Stimulated activated CD8-positive, alpha-beta memory T cell treated with anti-CD3 and anti-CD28 coated beads, Interleukin-7, amount 100 ng/mL, for 1 hour (primary cell): ENCODE results near the gene EP400.
"Not testable (repeated sequence)": the region's sequence is repeated elsewhere in the genome, so short reads cannot be mapped to it uniquely, and the experiment has no call there.

ENCODE experiments used
- DNase-seq, 2 donors: peaks; one replicate each; pipeline ENCODE4 v3.0.0-alpha.2; 2020; ENCODE audit warnings: low read depth in 2 of 2

EP400 gene

GRCh38 chr12:132045751-132046150 is 96.0 kb downstream of the EP400 start:
- DNase-seq = no peak

DNA sequence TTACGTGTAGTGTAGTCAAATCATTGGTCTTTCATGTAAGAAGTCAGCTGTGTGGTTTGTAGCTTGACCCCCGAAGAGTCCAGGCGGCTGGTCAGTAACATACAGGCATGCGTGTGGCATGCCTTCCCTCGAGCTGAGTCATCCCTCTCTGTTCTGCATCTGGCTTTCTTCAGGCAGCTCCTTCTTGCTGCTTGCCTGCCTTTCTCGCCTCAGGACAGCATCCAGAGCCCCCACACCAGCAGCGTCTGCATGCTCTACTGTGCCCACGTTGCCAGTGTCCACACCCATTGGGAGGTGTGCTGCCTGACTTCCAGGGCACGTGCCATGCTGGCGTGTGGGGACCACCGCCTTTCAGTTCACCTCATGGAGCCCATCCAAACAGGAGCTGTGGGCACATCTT is 96.8 kb downstream of the EP400 start:
- DNase-seq = no peak

GRCh38 chr12:132047630-132048029 is 97.9 kb downstream of the EP400 start:
- DNase-seq = not testable (repeated sequence)

- DNase-seq = no peak
These were observed 99.7 kb downstream of the EP400 start for GRCh38 chr12:132049442-132049841.

GRCh38 chr12:132049876-132050275 is 100.1 kb downstream of the EP400 start:
- DNase-seq = no peak

GRCh38 chr12:132051718-132052117 is 102.0 kb downstream of the EP400 start:
- DNase-seq = not testable (repeated sequence)

DNA sequence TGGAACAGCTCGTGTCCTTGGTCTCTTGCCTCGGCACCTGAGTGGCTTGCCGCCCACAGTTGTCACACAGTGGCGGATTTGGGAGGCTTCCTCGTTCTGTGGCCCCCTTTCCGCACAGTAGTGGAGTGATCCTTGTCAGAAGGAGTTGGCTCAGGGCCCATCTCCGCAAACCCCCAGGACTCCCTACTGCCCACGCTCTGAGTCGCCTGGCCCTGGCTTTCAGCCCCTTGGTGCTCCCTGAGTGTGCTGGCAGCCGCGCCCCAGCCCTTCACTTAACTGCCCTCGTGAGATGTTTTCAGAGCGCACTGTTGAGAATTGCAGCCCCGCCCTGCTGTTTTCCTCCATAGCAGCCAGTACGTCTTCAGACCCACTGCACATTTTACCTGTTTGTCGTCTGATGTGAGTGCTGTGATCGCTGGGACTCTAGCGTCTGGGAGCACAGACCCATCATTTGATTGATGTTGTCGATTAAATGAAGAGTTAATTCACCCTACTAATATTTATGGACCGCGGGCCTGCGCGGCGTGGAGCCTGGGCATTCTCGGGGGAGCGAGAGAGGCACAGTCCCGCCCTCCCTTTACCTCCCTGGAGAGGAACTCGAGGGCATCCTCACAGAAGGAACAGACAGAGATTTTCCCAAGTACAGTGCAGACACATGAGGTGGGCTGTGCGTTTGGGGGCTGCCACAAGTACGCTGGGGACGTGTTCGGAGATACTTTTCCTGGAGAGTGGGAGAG is 102.6 kb downstream of the EP400 start:
- DNase-seq = no peak

DNA sequence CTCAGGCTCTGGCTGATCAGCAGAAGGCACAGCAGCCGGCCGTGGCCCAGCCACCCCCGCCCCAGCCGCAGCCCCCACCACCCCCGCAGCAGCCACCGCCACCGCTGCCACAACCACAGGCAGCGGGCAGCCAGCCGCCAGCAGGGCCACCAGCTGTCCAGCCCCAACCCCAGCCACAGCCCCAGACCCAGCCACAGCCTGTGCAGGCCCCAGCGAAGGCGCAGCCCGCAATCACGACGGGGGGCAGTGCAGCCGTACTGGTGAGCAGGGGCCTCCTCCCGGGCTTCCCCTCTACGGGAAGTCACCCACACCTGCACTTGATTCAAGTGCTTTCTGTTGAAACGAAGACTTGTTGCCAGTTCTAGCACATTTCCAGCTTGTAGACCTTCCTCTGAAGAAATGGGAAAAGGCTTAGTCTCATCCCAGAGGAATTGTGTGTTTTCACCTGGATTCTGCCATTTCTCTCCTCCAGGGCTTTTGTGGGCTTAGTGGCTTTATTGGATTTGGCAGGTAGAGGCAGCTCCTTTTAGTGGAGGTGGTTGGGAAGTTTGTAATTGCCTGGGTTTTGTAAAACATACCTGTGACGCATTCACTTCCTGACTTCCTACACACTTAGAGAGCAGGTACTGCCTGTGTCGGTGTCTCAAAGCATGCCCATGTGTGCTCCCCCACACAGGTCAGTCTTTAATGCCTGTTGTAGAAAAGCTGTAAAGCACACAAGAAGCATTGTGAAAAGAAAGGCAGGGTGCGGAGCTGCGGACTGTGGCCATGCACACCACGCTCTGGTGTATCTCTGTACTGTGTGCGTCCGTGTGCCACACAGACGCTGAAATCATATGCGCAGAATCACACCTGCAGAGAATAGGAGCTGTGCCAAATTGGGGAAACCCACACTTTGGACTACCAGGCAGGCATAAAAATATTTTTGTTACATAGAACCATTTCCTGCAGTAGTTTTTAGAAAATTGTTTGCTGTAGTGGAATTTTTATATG is 103.9 kb downstream of the EP400 start:
- DNase-seq = no peak

DNA sequence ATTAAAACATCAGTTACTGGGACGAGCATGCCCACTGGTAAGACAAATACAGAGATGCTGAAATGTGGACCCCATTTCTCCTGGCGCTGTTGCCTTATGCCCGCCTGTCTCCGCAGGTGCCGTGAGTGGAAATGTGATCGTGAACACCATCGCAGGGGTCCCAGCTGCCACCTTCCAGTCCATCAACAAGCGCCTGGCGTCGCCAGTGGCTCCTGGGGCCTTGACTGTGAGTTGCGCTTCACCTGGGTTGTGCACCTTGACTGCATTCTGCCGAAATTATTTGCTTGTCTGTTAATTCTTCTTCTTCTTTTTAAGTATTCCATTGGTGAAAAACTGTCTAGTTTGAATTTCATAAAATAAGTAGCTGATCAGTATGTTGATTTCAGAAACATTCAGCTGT is 105.2 kb downstream of the EP400 start:
- DNase-seq = no peak

DNA sequence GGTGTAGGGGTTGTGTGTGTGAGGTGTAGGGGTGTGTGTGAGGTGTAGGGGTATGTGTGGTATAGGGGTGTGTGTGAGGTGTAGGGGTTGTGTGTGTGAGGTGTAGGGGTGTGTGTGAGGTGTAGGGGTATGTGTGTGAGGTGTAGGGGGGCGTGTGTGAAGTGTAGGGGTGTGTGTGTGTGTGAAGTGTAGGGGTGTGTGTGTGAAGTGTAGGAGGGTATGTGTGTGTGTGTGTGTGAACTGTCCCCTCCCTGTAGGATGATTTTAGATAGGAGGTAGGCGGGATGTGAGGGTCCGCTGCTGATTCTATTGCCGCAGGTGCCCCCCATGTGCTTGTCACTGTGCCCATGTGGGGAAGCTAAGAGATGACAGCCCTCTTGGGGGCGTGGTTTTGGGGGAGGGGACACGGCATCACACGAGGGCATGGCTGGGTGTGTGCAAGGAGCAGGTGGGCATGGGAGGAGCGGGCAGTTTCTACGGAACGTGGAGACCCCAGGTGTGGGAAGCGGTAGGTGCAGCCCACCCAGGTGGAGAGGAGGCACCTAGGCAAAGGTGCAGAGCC is 105.9 kb downstream of the EP400 start:
- no peak for DNase-seq

DNA sequence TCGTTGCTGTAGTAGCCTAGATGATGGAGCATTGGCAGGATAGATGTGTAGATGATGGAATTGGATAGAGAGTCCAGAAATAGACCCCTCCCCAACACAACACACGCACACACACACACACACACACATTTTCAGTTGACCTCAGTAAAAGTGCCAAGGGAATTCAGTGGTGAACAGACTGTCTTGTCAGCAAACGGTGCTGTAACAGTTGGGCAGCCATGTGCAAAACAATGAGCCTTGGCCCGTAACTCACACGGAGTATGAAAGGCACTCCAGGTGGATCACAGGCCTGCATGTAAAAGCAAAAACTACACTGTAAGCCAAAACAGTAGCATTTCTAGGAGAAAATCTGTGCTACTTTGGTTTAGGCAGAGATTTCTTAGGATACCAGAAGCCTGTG is 106.6 kb downstream of the EP400 start:
- DNase-seq = no peak

GRCh38 chr12:132056951-132057350 is 107.2 kb downstream of the EP400 start:
- no peak for DNase-seq

- DNase-seq = no peak
These were observed 107.9 kb downstream of the EP400 start for GRCh38 chr12:132057691-132058090.

GRCh38 chr12:132061197-132061596 is 111.5 kb downstream of the EP400 start:
- no peak for DNase-seq

- no peak for DNase-seq
These were observed 112.1 kb downstream of the EP400 start for GRCh38 chr12:132061641-132062430.

DNA sequence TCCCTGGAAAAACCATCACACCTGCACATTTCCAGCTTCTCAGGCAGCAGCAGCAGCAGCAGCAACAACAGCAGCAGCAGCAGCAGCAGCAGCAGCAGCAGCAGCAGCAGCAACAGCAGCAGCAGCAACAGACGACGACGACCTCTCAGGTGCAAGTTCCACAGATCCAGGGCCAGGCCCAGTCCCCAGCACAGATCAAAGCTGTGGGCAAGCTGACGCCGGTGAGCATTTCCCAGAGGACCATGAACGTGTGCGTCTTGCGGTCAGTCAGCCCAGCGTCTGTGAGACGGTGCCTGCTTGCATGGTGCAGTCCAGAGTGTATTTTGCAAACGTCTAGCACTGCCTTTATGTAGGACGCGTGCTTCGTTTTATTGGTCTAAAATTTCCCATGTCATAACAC is 112.7 kb downstream of the EP400 start:
- no peak for DNase-seq

- no peak for DNase-seq
These were observed 113.7 kb downstream of the EP400 start for GRCh38 chr12:132063491-132063890.

DNA sequence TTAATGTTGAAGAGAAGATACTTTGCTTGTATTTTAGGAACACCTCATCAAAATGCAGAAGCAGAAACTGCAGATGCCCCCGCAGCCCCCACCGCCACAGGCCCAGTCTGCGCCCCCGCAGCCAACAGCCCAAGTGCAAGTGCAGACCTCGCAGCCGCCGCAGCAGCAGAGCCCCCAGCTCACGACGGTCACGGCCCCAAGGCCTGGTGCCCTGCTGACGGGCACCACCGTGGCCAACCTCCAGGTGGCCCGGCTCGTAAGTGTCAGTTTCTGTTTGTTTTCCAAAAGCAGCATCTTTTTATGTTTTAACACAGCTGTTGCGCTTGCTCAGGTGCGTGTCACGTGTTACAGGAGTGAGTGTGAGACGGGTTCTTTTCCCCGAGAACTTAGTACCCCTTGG is 114.9 kb downstream of the EP400 start:
- DNase-seq = no peak

GRCh38 chr12:132065203-132065602 is 115.5 kb downstream of the EP400 start:
- no peak for DNase-seq

GRCh38 chr12:132065609-132066344 is 116.0 kb downstream of the EP400 start:
- no peak for DNase-seq

DNA sequence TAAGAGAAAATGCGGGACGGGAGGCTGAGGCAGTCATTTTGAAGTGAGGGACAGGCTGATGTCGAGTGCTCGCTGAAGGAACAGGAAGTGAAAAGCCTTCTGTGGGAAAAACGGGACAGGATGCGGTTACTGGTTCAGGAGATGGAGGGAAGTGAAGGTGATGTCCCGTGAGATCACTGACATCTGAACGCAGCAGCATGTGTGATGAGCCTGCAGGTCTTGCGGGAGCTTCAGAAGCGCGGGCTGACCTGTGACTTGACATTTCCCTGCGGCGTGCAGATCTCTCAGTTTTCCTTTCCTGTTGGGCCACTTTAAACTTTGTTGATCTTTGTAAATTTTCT is 116.6 kb downstream of the EP400 start:
- DNase-seq = no peak
